Endothelial cell of umbilical vein (primary cell): ENCODE data around the gene TLE1. TPM values are rescaled to one million over a fixed set of nuclear protein-coding genes. Genes with fewer than 3 reads are reported as not detected.

Source experiments
- BruUV-seq: library from RNA; stranded (reverse); fragments of 400-500 nt; replicated peaks from 2 replicates; lab custom pipeline; 2021; lab: Mats Ljungman, UMichigan
- CTCF ChIA-PET: fragments of 300-600, 350-600 bp; sonication (Branson Sonifier 250); formaldehyde crosslinking; loops from one replicate; lab custom pipeline; 2021; ENCODE audit warnings: antibody characterized with exemption, inconsistent platforms; lab: Charles Lee
- POLR2A ChIA-PET: fragments of 300-600, 350-600 bp; sonication (Branson Sonifier 250); formaldehyde crosslinking; loops from one replicate; lab custom pipeline; 2021; ENCODE audit warnings: antibody characterized with exemption, inconsistent platforms; lab: Charles Lee
- DNase-seq: peaks from one replicate; pipeline ENCODE4 v3.0.0-alpha.2; 2011; ENCODE audit warnings: low read depth, low spot score
- FAIRE-seq: peaks from 2 replicates; lab custom pipeline; 2011; peaks lifted over from hg19 to GRCh38; lab: Jason Lieb, UNC
- H2AFZ ChIP-seq: 2 replicates; pipeline ENCODE4 v1.6.0; 2012; ENCODE audit warnings: low read depth, low read length, control low read depth, inconsistent platforms
- H3K27ac ChIP-seq: 2 replicates; pipeline ENCODE4 v1.5.1; 2011; ENCODE audit warnings: low read depth, mild to moderate bottlenecking, control low read depth, low read length, moderate library complexity; ENCODE audit not compliant: insufficient read depth
- H3K27me3 ChIP-seq, 2 experiments: 2 replicates each; pipeline versions ENCODE4 v1.6.0 to v1.6.1; 2011; ENCODE audit warnings: low read length in 2 of 2, mixed read lengths in 1 of 2; ENCODE audit not compliant: control insufficient read depth in 2 of 2, insufficient read depth in 2 of 2
- H3K36me3 ChIP-seq, 2 experiments: 2 replicates in 1 of 2; 3 replicates in 1 of 2; pipeline ENCODE4 v1.5.1; 2011; ENCODE audit warnings: low read length in 2 of 2, mild to moderate bottlenecking in 1 of 2, moderate library complexity in 1 of 2; ENCODE audit not compliant: control insufficient read depth in 2 of 2, insufficient read depth in 2 of 2; ENCODE audit errors: extremely low read depth in 1 of 2
- H3K4me1 ChIP-seq: 3 replicates; pipeline ENCODE4 v1.5.1; 2011; ENCODE audit warnings: mild to moderate bottlenecking, low read length; ENCODE audit not compliant: control insufficient read depth, insufficient read depth; ENCODE audit errors: extremely low read depth
- H3K4me2 ChIP-seq: 2 replicates; pipeline ENCODE4 v1.6.1; 2011; ENCODE audit warnings: low read length, control low read depth, mixed read lengths; ENCODE audit not compliant: insufficient read depth
- H3K4me3 ChIP-seq, 3 experiments: fragments of 200-600 bp in 1 of 3; sonication (generic), shearing (Covaris generic) in 1 of 3; replicated peaks in 1 of 3; 2 replicates each; pipeline ENCODE4 v1.5.1; 2011 to 2016; ENCODE audit warnings: control low read depth in 3 of 3, low read length in 3 of 3, mild to moderate bottlenecking in 2 of 3, inconsistent platforms in 1 of 3, low read depth in 1 of 3, moderate library complexity in 1 of 3; ENCODE audit not compliant: insufficient read depth in 1 of 3
- H3K79me2 ChIP-seq: 2 replicates; pipeline ENCODE4 v1.6.0; 2012; ENCODE audit warnings: low read length, inconsistent platforms; ENCODE audit not compliant: control insufficient read depth, insufficient read depth
- H3K9ac ChIP-seq: replicated peaks from 2 replicates; pipeline ENCODE3; 2011; ENCODE audit warnings: low read length, control low read depth; ENCODE audit not compliant: insufficient read depth; ENCODE audit errors: extremely low read depth
- H3K9me1 ChIP-seq: replicated peaks from 3 replicates; pipeline ENCODE4 v1.6.0; 2011; ENCODE audit warnings: mild to moderate bottlenecking, low read length; ENCODE audit not compliant: control insufficient read depth, insufficient read depth; ENCODE audit errors: extremely low read depth
- H3K9me3 ChIP-seq: replicated peaks from 2 replicates; pipeline ENCODE4 v1.5.1; 2012; ENCODE audit warnings: low read length, inconsistent platforms; ENCODE audit not compliant: control insufficient read depth, insufficient read depth
- H4K20me1 ChIP-seq: replicated peaks from 2 replicates; pipeline ENCODE3; 2011; ENCODE audit warnings: mild to moderate bottlenecking, low read length; ENCODE audit not compliant: control insufficient read depth, insufficient read depth; ENCODE audit errors: extremely low read depth
- CTCF ChIP-seq, 2 donors: IDR thresholded peaks; 1 replicate in 1 of 2; 2 replicates in 1 of 2; pipeline ENCODE4 v1.5.1; 2011; ENCODE audit warnings: low read length in 2 of 2, mild to moderate bottlenecking in 2 of 2, moderate library complexity in 2 of 2, control low read depth in 1 of 2, inconsistent platforms in 1 of 2, low read depth in 1 of 2; ENCODE audit not compliant: insufficient read depth in 1 of 2; ENCODE audit errors: extremely low read depth in 1 of 2
- EZH2 ChIP-seq: IDR thresholded peaks from 2 replicates; pipeline ENCODE4 v1.6.1; 2012; ENCODE audit warnings: borderline replicate concordance, low read depth, mild to moderate bottlenecking, moderate library complexity, low read length, inconsistent platforms; ENCODE audit not compliant: severe bottlenecking
- FOS ChIP-seq: IDR thresholded peaks from 2 replicates; pipeline ENCODE4 v1.6.1; 2011; ENCODE audit warnings: mild to moderate bottlenecking, low read length, moderate library complexity, borderline replicate concordance; ENCODE audit not compliant: insufficient read depth
- GATA2 ChIP-seq: IDR thresholded peaks from 2 replicates; pipeline ENCODE4 v1.7.0; 2011; ENCODE audit warnings: low read depth, mild to moderate bottlenecking, moderate library complexity, mixed read lengths, low read length; ENCODE audit not compliant: insufficient read length, insufficient read depth
- JUN ChIP-seq: IDR thresholded peaks from 2 replicates; pipeline ENCODE4 v1.6.1; 2011; ENCODE audit warnings: borderline replicate concordance, low read depth; ENCODE audit not compliant: insufficient read length, insufficient read depth
- MAX ChIP-seq: IDR thresholded peaks from 2 replicates; pipeline ENCODE4 v1.6.1; 2011; ENCODE audit not compliant: insufficient read depth, insufficient read length
- MYC ChIP-seq: IDR thresholded peaks from one replicate; pipeline ENCODE4 v1.6.1; 2011; ENCODE audit warnings: mild to moderate bottlenecking, low read depth, low read length
- POLR2A ChIP-seq: IDR thresholded peaks from 2 replicates; pipeline ENCODE4 v1.6.1; 2012; ENCODE audit warnings: low read depth, mild to moderate bottlenecking, control low read depth, low read length
- POLR2AphosphoS5 ChIP-seq: IDR thresholded peaks from 2 replicates; pipeline ENCODE4 v1.6.1; 2012; ENCODE audit warnings: low read depth, mild to moderate bottlenecking, control low read depth, low read length, moderate library complexity; ENCODE audit not compliant: insufficient read depth
- dilution Hi-C: fragments of 300-500 bp; cut with MboI; formaldehyde crosslinking; loops from one replicate; pipeline ENCODE4 v1.15.0; 2019; ENCODE audit warnings: low sequenced_read_pairs; ENCODE audit not compliant: extremely low pct_ligation_motif_present
- intact Hi-C: fragments of 100-400 bp; cut with micrococcal nuclease; formaldehyde crosslinking; loops from one replicate; pipeline ENCODE4 v1.10.0; 2022
- polyA plus RNA-seq, 4 experiments: library from polyadenylated mRNA; depleted of rRNA in 3 of 4; stranded (reverse) in 3 of 4; unstranded in 1 of 4; fragments of >200 nt; gene quantifications; 2 replicates each; pipeline versions ENCODE4 v1.2.1 to v1.2.3, GENCODE V29; 2011 to 2012; ENCODE audit warnings: missing spikeins in 1 of 4
- total RNA-seq: library from RNA; stranded (reverse); gene quantifications from 2 replicates; pipeline ENCODE4 v1.2.3, GENCODE V29; 2021

Gene TLE1
- total and polyA plus RNA-seq, 2 donors (not counting 3 experiments of a cell fraction or from before 2014, with no cell fraction given), result 55.0 to 58.2 TPM

GRCh38 chr9:81613002-81613812 is 76.1 kb downstream of the TLE1 start:
- Histone ChIP-seq H3K9me3 (no peaks in the 10 kb centered on the region), H3K4me3 (no peak overlapping the region), H3K27me3 (no peaks in the 10 kb centered on the region), H3K4me2 (no peak overlapping the region), H3K4me1 (no peaks in the 10 kb centered on the region), H3K36me3 (peaks cover 23 to 30% of the 10 kb centered on the region in 2 experiments), H3K9me1 (no peaks in the 10 kb centered on the region), H2AFZ (no peak overlapping the region), H4K20me1 (no peaks in the 10 kb centered on the region), H3K79me2 (no peaks in the 10 kb centered on the region), H3K9ac (no peak overlapping the region), H3K27ac (no peak overlapping the region)
- no peak for TF ChIP-seq JUN
- no peak for TF ChIP-seq EZH2
- TF ChIP-seq CTCF (IDR thresholded peaks at IDR 0.05; ENCODE audit: extremely low read depth in 1 of 2, insufficient read depth in 1 of 2, low read depth in 1 of 2, low read length in 2 of 2), result no peak
- no peak for TF ChIP-seq POLR2AphosphoS5
- TF ChIP-seq POLR2A, result no peak
- no peak for TF ChIP-seq GATA2
- no peak for TF ChIP-seq FOS
- TF ChIP-seq MYC, result no peak
- no peak for TF ChIP-seq MAX
- FAIRE-seq (peak; percentile 63), DNase-seq (peak; percentile 90)
- dilution Hi-C loops, result no loop called here
- intact Hi-C loops, result no loop called here
- ChIA-PET CTCF (interaction anchor here (1.2 kb wide), 1 partner anchor 90 kb away, joined by 3 read pairs; no protein-coding TSS in a partner anchor), POLR2A (no interaction called here)
- no TSS peak for BruUV-seq
